Neural progenitor cell (in vitro differentiated cells): ENCODE data around the gene EPSTI1.

Experiments
- CTCF ChIP-seq: fragments of 200-600 bp; sonication (generic); IDR thresholded peaks from 2 replicates; pipeline ENCODE4 v1.5.1; 2017; ENCODE audit warnings: antibody characterized with exemption, mild to moderate bottlenecking
- EZH2 ChIP-seq: fragments of 200-600 bp; sonication (generic); IDR thresholded peaks from 2 replicates; pipeline ENCODE4 v1.6.1; 2017; ENCODE audit warnings: antibody characterized with exemption, mild to moderate bottlenecking, moderate library complexity
- EZH2phosphoT487 ChIP-seq: fragments of 200-600 bp; sonication (generic); IDR thresholded peaks from 2 replicates; pipeline ENCODE4 v1.6.1; 2017; ENCODE audit warnings: antibody characterized with exemption

GRCh38 chr13:43041369-43041921 is 49.4 kb upstream of the EPSTI1 start:
- no peak for TF ChIP-seq CTCF
- no peak for TF ChIP-seq EZH2
- no peak for TF ChIP-seq EZH2phosphoT487
